Stomach (tissue), 9 donors: Measurements from ENCODE around the gene PEPD. TPM values are rescaled to one million over a fixed set of nuclear protein-coding genes. Genes with fewer than 3 reads are reported as not detected.

Experiments
- DNase-seq, 2 donors: peaks; one replicate each; pipeline versions ENCODE4 v3.0.0 to v3.0.0-alpha.2; 2013 to 2019
- H3K27ac ChIP-seq, 5 donors: fragments of 200-600 bp in 4 of 5; sonication (generic) in 4 of 5; one replicate each; pipeline ENCODE4 v1.5.1; 2013 to 2019; ENCODE audit warnings: mild to moderate bottlenecking in 1 of 5, moderate library complexity in 1 of 5
- H3K27me3 ChIP-seq, 3 donors: fragments of 200-600 bp; sonication (generic); one replicate each; pipeline ENCODE4 v1.5.1; 2017 to 2019; ENCODE audit warnings: mixed run types in 1 of 3
- H3K36me3 ChIP-seq, 4 donors: fragments of 200-600 bp; sonication (generic); 1 replicate in 3 of 4; 2 replicates in 1 of 4; pipeline ENCODE4 v1.5.1; 2016 to 2019
- H3K4me1 ChIP-seq, 4 donors: fragments of 200-600 bp; sonication (generic); one replicate each; pipeline ENCODE4 v1.5.1; 2016 to 2019
- H3K4me3 ChIP-seq, 4 donors: fragments of 200-600 bp; sonication (generic) in 3 of 4; one replicate each; pipeline ENCODE4 v1.5.1; 2016 to 2019; ENCODE audit warnings: mild to moderate bottlenecking in 1 of 4
- H3K9me3 ChIP-seq, 4 donors: fragments of 200-600 bp; sonication (generic); one replicate each; pipeline ENCODE4 v1.5.1; 2016 to 2019
- EP300 ChIP-seq: sonication (generic); formaldehyde crosslinking; IDR thresholded peaks from one replicate; pipeline ENCODE4 v1.6.1; 2017; ENCODE audit warnings: antibody characterized with exemption
- POLR2A ChIP-seq, 4 donors: fragments of 450-650 bp; IDR thresholded peaks; one replicate each; pipeline ENCODE4 v1.6.1; 2016; ENCODE audit warnings: antibody characterized with exemption in 4 of 4, control low read depth in 2 of 4, mild to moderate bottlenecking in 1 of 4, moderate library complexity in 1 of 4
- POLR2AphosphoS5 ChIP-seq, 3 donors: sonication (generic); formaldehyde crosslinking; IDR thresholded peaks; one replicate each; pipeline ENCODE4 v1.6.1; 2016; ENCODE audit warnings: antibody characterized with exemption in 3 of 3
- WGBS, 5 donors: extraction: QIAGEN DNeasy Blood & Tissue Kit in 3 of 5; methylation state at CpG; one replicate each; pipeline versions ENCODE4 v1.1.5 to v1.1.7; 2013 to 2018; 5-methylcytosine and 5-hydroxymethylcytosine counted together
- intact Hi-C: fragments of 100-400 bp; cut with DNase I; formaldehyde crosslinking; loops from one replicate; pipeline ENCODE4 v1.15.1; 2023; ENCODE audit warnings: low total_unique reads
- polyA plus RNA-seq, 3 donors: library from polyadenylated mRNA; stranded (reverse); fragments of 200-250 nt; gene quantifications; one replicate each; pipeline ENCODE4 v1.2.3, GENCODE V29; 2013
- total RNA-seq, 5 donors: library from RNA; depleted of rRNA; stranded (reverse); fragments of >200 nt; gene quantifications; one replicate each; pipeline versions ENCODE4 v1.1.0 to v1.2.3, GENCODE V29; 2014 to 2016
- TF ChIP-seq, protein P1 (sequence below), 7 experiments: fragments of 450-650 bp in 4 of 7; fragments of 200-600 bp in 3 of 7; sonication (generic) in 3 of 7; IDR thresholded peaks; one replicate each; pipeline ENCODE4 v1.5.1; 2016 to 2019; ENCODE audit warnings: antibody characterized with exemption in 7 of 7, control low read depth in 2 of 7, mild to moderate bottlenecking in 1 of 7
- donor health status: healthy with polysubstance abuse.
- donor health status: Bipolar disorder and iron deficiency.
- donor health status: healthy.

PEPD gene
- total and polyA plus RNA-seq, 8 donors, result 8.8 to 99.4 (median 42.7) TPM

GRCh38 chr19:33503030-33503429, 18.6 kb downstream of the PEPD start:
- H3K27ac ChIP-seq, result no peak overlapping the region
- H3K27me3 ChIP-seq, result no peaks in the 10 kb centered on the region
- DNase-seq, result no peak
- intact Hi-C loops, result no loop called here
- no peaks in the 10 kb centered on the region for H3K9me3 ChIP-seq
- TF ChIP-seq, protein P1, sequence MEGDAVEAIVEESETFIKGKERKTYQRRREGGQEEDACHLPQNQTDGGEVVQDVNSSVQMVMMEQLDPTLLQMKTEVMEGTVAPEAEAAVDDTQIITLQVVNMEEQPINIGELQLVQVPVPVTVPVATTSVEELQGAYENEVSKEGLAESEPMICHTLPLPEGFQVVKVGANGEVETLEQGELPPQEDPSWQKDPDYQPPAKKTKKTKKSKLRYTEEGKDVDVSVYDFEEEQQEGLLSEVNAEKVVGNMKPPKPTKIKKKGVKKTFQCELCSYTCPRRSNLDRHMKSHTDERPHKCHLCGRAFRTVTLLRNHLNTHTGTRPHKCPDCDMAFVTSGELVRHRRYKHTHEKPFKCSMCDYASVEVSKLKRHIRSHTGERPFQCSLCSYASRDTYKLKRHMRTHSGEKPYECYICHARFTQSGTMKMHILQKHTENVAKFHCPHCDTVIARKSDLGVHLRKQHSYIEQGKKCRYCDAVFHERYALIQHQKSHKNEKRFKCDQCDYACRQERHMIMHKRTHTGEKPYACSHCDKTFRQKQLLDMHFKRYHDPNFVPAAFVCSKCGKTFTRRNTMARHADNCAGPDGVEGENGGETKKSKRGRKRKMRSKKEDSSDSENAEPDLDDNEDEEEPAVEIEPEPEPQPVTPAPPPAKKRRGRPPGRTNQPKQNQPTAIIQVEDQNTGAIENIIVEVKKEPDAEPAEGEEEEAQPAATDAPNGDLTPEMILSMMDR (IDR thresholded peaks at IDR 0.05), result no peak
- TF ChIP-seq EP300 (no peak), POLR2A (IDR thresholded peaks at IDR 0.05) (no peak), POLR2AphosphoS5 (IDR thresholded peaks at IDR 0.05) (no peak)
- peaks cover 3 to 78% (median 60%) of the 10 kb centered on the region in 4 donors for H3K36me3 ChIP-seq
- 79 to 89% (median 85%) methylated on average over 6 of the region's 6 CpGs for WGBS, 5 donors
- H3K4me1 ChIP-seq, result peaks cover 0 to 7% (median 0%) of the 10 kb centered on the region in 4 donors
- no peak overlapping the region for H3K4me3 ChIP-seq

- Histone ChIP-seq H3K36me3 (peaks cover 3 to 78% (median 62%) of the 10 kb centered on the region in 4 donors), H3K27me3 (no peaks in the 10 kb centered on the region), H3K4me1 (peaks cover 0 to 2% (median 0%) of the 10 kb centered on the region in 4 donors), H3K27ac (no peak overlapping the region), H3K9me3 (no peaks in the 10 kb centered on the region), H3K4me3 (no peak overlapping the region)
- intact Hi-C loops, result no loop called here
- no peak for TF ChIP-seq POLR2AphosphoS5 (IDR thresholded peaks at IDR 0.05)
- TF ChIP-seq EP300, result no peak
- DNase-seq, result no peak
- WGBS, 5 donors, result 83 to 93% (median 91%) methylated on average over 4 of the region's 4 CpGs
These were observed 19.1 kb downstream of the PEPD start for GRCh38 chr19:33502521-33502920.

- no peak overlapping the region for H3K27ac ChIP-seq
- no peaks in the 10 kb centered on the region for H3K9me3 ChIP-seq
- H3K4me1 ChIP-seq, result no peaks in the 10 kb centered on the region
- TF ChIP-seq, protein P1 (IDR thresholded peaks at IDR 0.05), result no peak
- H3K27me3 ChIP-seq, result no peaks in the 10 kb centered on the region
- peaks cover 3 to 85% (median 69%) of the 10 kb centered on the region in 4 donors for H3K36me3 ChIP-seq
- 87 to 97% (median 92%) methylated on average over 8 of the region's 8 CpGs for WGBS, 5 donors
- H3K4me3 ChIP-seq, result no peak overlapping the region
- intact Hi-C loops, result no loop called here
- DNase-seq, result no peak
These were observed 19.8 kb downstream of the PEPD start for GRCh38 chr19:33501693-33502356.

DNA sequence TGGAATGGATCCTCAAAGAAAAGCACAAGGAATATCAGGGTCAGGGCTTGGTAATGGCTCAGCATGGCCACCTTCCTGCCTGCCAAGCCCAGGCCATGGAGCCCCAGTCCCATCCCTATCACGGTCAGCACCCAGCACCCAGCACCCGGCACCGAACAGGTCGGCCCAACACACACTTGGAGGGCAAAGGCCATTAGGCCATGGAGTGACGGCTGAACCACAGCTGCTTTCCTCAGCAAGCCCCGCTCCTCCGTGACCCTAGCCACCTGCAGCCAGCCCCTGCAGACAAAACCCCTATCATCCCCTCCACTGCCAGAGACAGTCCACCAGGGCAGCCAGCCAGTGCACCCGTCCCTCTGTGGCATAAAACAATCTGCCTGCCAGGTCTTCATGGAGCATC, 20.6 kb downstream of the PEPD start:
- Histone ChIP-seq H3K9me3 (no peaks in the 10 kb centered on the region), H3K4me1 (no peaks in the 10 kb centered on the region), H3K4me3 (no peak overlapping the region), H3K36me3 (peaks cover 3 to 94% (median 77%) of the 10 kb centered on the region in 4 donors), H3K27me3 (no peaks in the 10 kb centered on the region), H3K27ac (no peak overlapping the region)
- TF ChIP-seq, protein P1 (IDR thresholded peaks at IDR 0.05), result no peak
- TF ChIP-seq POLR2A (IDR thresholded peaks at IDR 0.05) (no peak), EP300 (no peak), POLR2AphosphoS5 (IDR thresholded peaks at IDR 0.05) (no peak)
- 90 to 96% (median 92%) methylated on average over 6 to 8 of the region's 8 CpGs for WGBS, 5 donors
- intact Hi-C loops, result no loop called here
- DNase-seq, result no peak

GRCh38 chr19:33500586-33500985, 21.0 kb downstream of the PEPD start:
- no peak for DNase-seq
- H3K36me3 ChIP-seq, result peaks cover 3 to 98% (median 81%) of the 10 kb centered on the region in 4 donors
- intact Hi-C loops, result no loop called here

More at GRCh38 chr19:33500586-33500985, 21.0 kb downstream of the PEPD start:
- H3K27ac ChIP-seq, result no peak overlapping the region
- H3K27me3 ChIP-seq, result no peaks in the 10 kb centered on the region
- TF ChIP-seq POLR2A (IDR thresholded peaks at IDR 0.05) (no peak), POLR2AphosphoS5 (IDR thresholded peaks at IDR 0.05) (no peak), EP300 (no peak)
- TF ChIP-seq, protein P1 (IDR thresholded peaks at IDR 0.05), result no peak
- H3K4me3 ChIP-seq, result no peak overlapping the region
- H3K4me1 ChIP-seq, result no peaks in the 10 kb centered on the region
- H3K9me3 ChIP-seq, result no peaks in the 10 kb centered on the region
- 96 to 98% (median 97%) methylated on average over 11 to 13 of the region's 13 CpGs for WGBS, 5 donors
